HCT116 (cell line): ENCODE results near the gene SLC13A4.

Source experiments
- CEBPB ChIP-seq: IDR thresholded peaks from 2 replicates; pipeline ENCODE4 v1.6.1; 2012; ENCODE audit warnings: low read depth
- EZH2 ChIP-seq: fragments of 200-600 bp; sonication (generic); IDR thresholded peaks from 2 replicates; pipeline ENCODE4 v1.6.1; 2017; ENCODE audit warnings: antibody characterized with exemption, mixed run types
- EZH2phosphoT487 ChIP-seq: fragments of 200-600 bp; IDR thresholded peaks from 2 replicates; pipeline ENCODE4 v1.6.1; 2018; ENCODE audit warnings: antibody characterized with exemption, borderline replicate concordance
- FOSL1 ChIP-seq: IDR thresholded peaks from 2 replicates; pipeline ENCODE4 v1.6.1; 2012; ENCODE audit warnings: low read depth
- POLR2A ChIP-seq: IDR thresholded peaks from 2 replicates; pipeline ENCODE4 v1.7.0; 2011; ENCODE audit warnings: borderline replicate concordance; ENCODE audit not compliant: insufficient read depth, insufficient read length; ENCODE audit errors: extremely low read depth
- RAD21 ChIP-seq: IDR thresholded peaks from 2 replicates; pipeline ENCODE4 v1.6.1; 2012; ENCODE audit warnings: low read depth, mild to moderate bottlenecking
- SIN3A ChIP-seq: IDR thresholded peaks from 2 replicates; pipeline ENCODE4 v1.6.1; 2012; ENCODE audit warnings: low read depth
- TCF7L2 ChIP-seq: IDR thresholded peaks from 2 replicates; pipeline ENCODE4 v1.7.0; 2011; ENCODE audit warnings: borderline replicate concordance, inconsistent platforms; ENCODE audit not compliant: insufficient read depth, insufficient read length; ENCODE audit errors: extremely low read depth
- YY1 ChIP-seq: IDR thresholded peaks from 2 replicates; pipeline ENCODE4 v1.6.1; 2011; ENCODE audit warnings: low read length, low read depth, moderate library complexity, mild to moderate bottlenecking; ENCODE audit not compliant: insufficient replicate concordance; ENCODE audit errors: extremely low read depth
- TF ChIP-seq, protein P1 (sequence below), 3 experiments: fragments of 200-600 bp in 1 of 3; sonication (generic) in 1 of 3; IDR thresholded peaks in 2 of 3; conservative IDR thresholded peaks in 1 of 3; 2 replicates each; pipeline ENCODE4 v1.5.1; 2012 to 2017; ENCODE audit warnings: low read depth in 2 of 3, low read length in 2 of 3, antibody characterized with exemption in 1 of 3, borderline replicate concordance in 1 of 3, control low read depth in 1 of 3, mild to moderate bottlenecking in 1 of 3, mixed read lengths in 1 of 3, mixed run types in 1 of 3, moderate library complexity in 1 of 3; ENCODE audit not compliant: insufficient read depth in 1 of 3

- no peak; the same call in 1 of the 2 replicates for TF ChIP-seq RAD21
- TF ChIP-seq, protein P1, sequence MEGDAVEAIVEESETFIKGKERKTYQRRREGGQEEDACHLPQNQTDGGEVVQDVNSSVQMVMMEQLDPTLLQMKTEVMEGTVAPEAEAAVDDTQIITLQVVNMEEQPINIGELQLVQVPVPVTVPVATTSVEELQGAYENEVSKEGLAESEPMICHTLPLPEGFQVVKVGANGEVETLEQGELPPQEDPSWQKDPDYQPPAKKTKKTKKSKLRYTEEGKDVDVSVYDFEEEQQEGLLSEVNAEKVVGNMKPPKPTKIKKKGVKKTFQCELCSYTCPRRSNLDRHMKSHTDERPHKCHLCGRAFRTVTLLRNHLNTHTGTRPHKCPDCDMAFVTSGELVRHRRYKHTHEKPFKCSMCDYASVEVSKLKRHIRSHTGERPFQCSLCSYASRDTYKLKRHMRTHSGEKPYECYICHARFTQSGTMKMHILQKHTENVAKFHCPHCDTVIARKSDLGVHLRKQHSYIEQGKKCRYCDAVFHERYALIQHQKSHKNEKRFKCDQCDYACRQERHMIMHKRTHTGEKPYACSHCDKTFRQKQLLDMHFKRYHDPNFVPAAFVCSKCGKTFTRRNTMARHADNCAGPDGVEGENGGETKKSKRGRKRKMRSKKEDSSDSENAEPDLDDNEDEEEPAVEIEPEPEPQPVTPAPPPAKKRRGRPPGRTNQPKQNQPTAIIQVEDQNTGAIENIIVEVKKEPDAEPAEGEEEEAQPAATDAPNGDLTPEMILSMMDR (IDR thresholded peaks at IDR 0.05 in 2 of 3, conservative IDR thresholded peaks at IDR 0.05 in 1 of 3; ENCODE audit: borderline replicate concordance in 1 of 3, insufficient read depth in 1 of 3, low read depth in 2 of 3, low read length in 2 of 3) = no peak
- no peak for TF ChIP-seq EZH2phosphoT487
- TF ChIP-seq YY1 = no peak
- no peak for TF ChIP-seq POLR2A
- TF ChIP-seq EZH2 = no peak
- TF ChIP-seq SIN3A = no peak
- TF ChIP-seq FOSL1 = no peak
- TF ChIP-seq TCF7L2 = no peak
- TF ChIP-seq CEBPB = no peak
Measured at GRCh38 chr7:135772639-135773222, 44.7 kb upstream of the SLC13A4 start.
